ENCODE measurements around the gene KANSL3. TPM values are rescaled to one million over a fixed set of nuclear protein-coding genes. Genes with fewer than 3 reads are reported as not detected.

The KANSL3 gene
- total and polyA plus RNA-seq, 12 donors, result 22.3 to 58.3 (median 36.6) TPM

GRCh38 chr2:96684883-96685576 lies 46.9 kb upstream of the KANSL3 start:
- no peaks in the 10 kb centered on the region for H3K36me3 ChIP-seq (replicated peaks in 1 of 2)
- TF ChIP-seq POLR2A (IDR thresholded peaks at IDR 0.05) (no peak), CTCF (IDR thresholded peaks at IDR 0.05) (no peak)
- intact Hi-C loops (cut with DNase I), result no loop called here
- WGBS, 4 donors, result 62 to 84% (median 69%) methylated on average over 8 to 16 of the region's 16 CpGs
- no peak overlapping the region for H3K4me3 ChIP-seq
- peaks cover 3 to 12% of the 10 kb centered on the region in 2 donors for H3K4me1 ChIP-seq (replicated peaks in 1 of 2)
- H3K27me3 ChIP-seq, result no peaks in the 10 kb centered on the region
- DNase-seq, result peak in 1 of 7 donors; percentile 14
- H3K27ac ChIP-seq, result no peak overlapping the region
- no peaks in the 10 kb centered on the region for H3K9me3 ChIP-seq (replicated peaks in 1 of 3)

GRCh38 chr2:96683972-96684820 lies 46.1 kb upstream of the KANSL3 start:
- Histone ChIP-seq H3K27ac (no peak overlapping the region), H3K27me3 (no peaks in the 10 kb centered on the region), H3K4me1 (replicated peaks in 1 of 2) (peaks cover 3 to 12% of the 10 kb centered on the region in 2 donors), H3K36me3 (replicated peaks in 1 of 2) (no peaks in the 10 kb centered on the region), H3K9me3 (replicated peaks in 1 of 3) (no peaks in the 10 kb centered on the region), H3K4me3 (no peak overlapping the region)
- intact Hi-C loops (cut with DNase I), result no loop called here
- TF ChIP-seq CTCF (IDR thresholded peaks at IDR 0.05) (no peak), POLR2A (IDR thresholded peaks at IDR 0.05) (no peak)
- DNase-seq, result no peak
- WGBS, 4 donors, result 82 to 94% (median 93%) methylated on average over 9 to 13 of the region's 13 CpGs

- 88 to 92% (median 90%) methylated on average over 5 of the region's 5 CpGs for WGBS, 4 donors
- TF ChIP-seq POLR2A (IDR thresholded peaks at IDR 0.05) (no peak), CTCF (IDR thresholded peaks at IDR 0.05) (no peak)
- Histone ChIP-seq H3K4me1 (replicated peaks in 1 of 2) (peaks cover 3 to 10% of the 10 kb centered on the region in 2 donors), H3K27ac (no peak overlapping the region), H3K27me3 (no peaks in the 10 kb centered on the region), H3K36me3 (replicated peaks in 1 of 2) (no peaks in the 10 kb centered on the region), H3K4me3 (no peak overlapping the region), H3K9me3 (replicated peaks in 1 of 3) (no peaks in the 10 kb centered on the region)
- DNase-seq, result no peak
- intact Hi-C loops (cut with DNase I), result no loop called here
Measured at GRCh38 chr2:96683307-96683706, 45.2 kb upstream of the KANSL3 start.

GRCh38 chr2:96681540-96681939 lies 43.4 kb upstream of the KANSL3 start:
- Histone ChIP-seq H3K4me3 (no peak overlapping the region), H3K4me1 (replicated peaks in 1 of 2) (no peaks in the 10 kb centered on the region), H3K27me3 (no peaks in the 10 kb centered on the region), H3K27ac (no peak overlapping the region), H3K36me3 (replicated peaks in 1 of 2) (no peaks in the 10 kb centered on the region), H3K9me3 (replicated peaks in 1 of 3) (no peaks in the 10 kb centered on the region)
- TF ChIP-seq CTCF (IDR thresholded peaks at IDR 0.05) (no peak), POLR2A (IDR thresholded peaks at IDR 0.05) (no peak)
- DNase-seq, result no peak
- WGBS, 4 donors, result 85 to 90% (median 87%) methylated on average over 4 of the region's 4 CpGs
- intact Hi-C loops (cut with DNase I), result no loop called here

All from adrenal gland (tissue), 12 donors.